DMS 273 treated with DMSO at 0.1 percent for 48 hours (cell line): ENCODE measurements around the gene DCP2.

Source experiments
- DNase-seq: peaks from one replicate; lab custom pipeline; 2025; lab: John Stamatoyannopoulos, UW

Gene DCP2

GRCh38 chr5:113022661-113023060 is 46.1 kb downstream of the DCP2 start:
- no peak for DNase-seq

DNA sequence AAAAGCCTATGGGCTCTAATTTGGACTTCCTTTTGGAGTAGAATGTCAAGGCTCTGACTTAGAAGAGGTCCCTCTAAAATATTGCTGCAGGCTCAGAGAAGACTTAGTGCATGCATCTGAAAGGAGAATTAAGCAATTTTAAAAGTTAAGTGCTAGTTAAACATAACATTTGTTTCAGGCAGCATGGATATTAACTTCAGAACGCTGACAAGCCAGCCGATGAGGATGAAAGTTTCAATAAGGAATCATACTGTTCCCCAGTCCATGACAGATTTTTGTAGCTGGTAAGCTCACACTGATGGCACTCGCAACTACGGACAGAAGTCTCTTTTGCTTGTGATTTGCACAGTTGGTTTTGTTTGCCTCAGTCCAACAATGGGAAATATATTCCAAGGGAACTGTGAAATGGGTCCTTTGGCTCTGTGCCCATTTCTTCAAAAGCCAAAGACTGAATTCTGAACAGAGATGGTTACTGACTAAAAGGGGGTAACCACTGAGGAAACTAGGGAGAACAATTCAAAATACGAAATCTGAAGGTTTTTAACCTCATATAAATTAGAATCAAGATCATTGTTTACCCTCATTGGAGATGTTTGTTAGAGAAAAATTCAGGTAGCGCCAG is 47.6 kb downstream of the DCP2 start:
- no peak for DNase-seq

- DNase-seq: no peak
These were observed 49.0 kb downstream of the DCP2 start for GRCh38 chr5:113025596-113025995.

DNA sequence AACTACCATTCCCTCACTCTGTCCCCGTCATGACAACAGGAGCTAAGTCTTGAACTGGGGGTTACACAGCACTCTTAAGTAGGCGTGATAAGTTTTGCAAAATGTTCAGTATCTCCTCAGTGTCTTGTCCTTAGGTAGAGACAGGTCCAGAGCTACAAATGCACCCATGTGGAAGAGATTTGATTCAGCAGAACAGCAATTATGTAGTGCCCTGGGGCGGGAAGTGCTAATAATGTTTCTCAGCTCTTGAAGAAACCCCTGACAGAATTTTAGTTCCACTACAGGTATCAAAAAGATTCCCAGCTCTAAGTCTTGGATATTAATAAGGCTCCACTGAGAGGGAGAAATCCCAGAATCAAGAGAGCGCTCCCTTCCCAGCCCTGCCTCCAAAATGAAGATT is 49.6 kb downstream of the DCP2 start:
- DNase-seq: no peak

DNA sequence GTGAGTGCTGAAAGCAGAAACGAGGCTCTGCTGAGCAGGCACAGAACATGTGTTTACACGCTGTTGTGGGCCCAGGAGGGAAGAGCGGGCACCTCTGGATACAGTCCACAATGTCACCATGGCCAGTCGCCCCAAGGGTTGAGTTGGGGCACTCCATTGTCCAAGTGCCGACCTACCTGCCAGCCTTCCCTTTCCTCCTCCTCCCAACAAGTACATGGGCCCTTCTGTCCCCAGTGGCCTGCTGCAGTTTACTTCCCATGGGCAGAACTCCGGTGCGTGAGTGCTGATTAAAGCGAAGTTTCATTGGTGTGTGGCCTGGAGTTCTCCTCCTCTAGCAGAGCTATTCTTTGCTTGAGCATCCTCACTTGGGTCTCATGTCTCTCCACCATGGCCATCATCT is 50.4 kb downstream of the DCP2 start:
- no peak for DNase-seq

DNA sequence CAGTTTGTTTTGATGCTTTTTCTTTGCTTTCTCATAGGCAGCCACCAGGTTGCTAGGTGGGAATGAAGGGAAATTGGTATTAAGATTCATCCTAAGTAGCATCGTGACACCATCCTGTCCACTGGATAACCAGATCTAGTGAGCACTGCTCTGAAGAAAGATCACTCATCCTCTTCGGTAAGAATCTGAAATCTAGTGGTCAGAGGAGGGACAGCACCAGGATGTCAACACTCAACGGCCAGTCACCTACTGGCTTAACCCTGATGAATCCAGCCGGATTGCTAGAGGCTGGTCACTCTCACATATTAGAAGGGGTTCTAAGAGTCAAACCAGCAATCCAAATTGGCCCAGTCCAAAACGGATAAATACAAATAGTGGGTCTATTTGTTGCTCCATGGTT is 50.8 kb downstream of the DCP2 start:
- DNase-seq: no peak

- no peak for DNase-seq
These were observed 53.0 kb downstream of the DCP2 start for GRCh38 chr5:113029614-113030013.

GRCh38 chr5:113031104-113031503 is 54.5 kb downstream of the DCP2 start:
- DNase-seq: no peak

DNA sequence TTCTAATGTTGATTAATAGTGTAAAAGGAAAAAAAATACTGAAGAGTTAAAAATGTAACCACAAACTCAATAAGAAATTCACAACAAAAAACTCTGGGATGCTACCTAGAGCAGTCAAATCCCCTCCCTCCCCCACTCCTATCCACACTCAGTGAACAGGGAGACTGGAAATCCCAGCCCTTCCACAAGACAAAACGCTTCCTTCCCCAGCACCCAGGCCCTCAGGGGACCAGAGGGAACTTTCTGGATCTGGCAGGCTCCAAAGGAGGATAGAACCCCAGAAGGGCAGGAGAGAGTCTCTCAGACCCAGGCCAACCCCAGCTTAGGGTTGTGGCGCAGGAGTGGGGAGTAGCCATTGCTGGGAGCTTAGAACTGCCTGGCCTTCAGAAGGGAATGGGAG is 55.0 kb downstream of the DCP2 start:
- DNase-seq: no peak

DNA sequence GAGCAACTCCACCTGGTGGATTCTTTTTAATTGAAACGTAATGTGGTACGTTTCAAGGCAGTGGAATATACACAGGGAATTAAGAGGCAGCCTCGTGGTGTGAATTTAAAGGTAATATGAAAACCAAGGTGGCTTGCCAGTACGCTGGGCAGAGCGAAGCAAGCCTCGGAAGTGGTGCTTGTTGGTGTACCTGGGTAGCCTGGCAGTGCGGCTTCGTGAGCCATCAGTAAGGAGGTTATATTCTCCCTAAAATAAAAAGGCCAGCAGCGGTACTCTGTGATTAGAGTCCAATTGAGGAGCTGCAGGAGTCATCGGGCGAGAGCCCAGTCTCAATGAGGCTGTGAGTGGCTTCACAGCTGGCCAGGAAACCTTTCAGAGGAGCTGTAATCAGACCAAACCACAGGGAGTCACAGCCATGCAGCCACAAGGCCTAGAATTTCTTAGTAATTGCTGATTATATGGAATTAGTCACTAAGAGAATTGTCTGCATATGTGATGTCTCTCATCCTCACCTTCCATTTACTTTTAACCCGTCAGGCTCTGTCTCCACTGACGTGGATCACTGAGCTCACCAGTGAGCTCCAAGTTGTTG is 57.7 kb downstream of the DCP2 start:
- no peak for DNase-seq

DNA sequence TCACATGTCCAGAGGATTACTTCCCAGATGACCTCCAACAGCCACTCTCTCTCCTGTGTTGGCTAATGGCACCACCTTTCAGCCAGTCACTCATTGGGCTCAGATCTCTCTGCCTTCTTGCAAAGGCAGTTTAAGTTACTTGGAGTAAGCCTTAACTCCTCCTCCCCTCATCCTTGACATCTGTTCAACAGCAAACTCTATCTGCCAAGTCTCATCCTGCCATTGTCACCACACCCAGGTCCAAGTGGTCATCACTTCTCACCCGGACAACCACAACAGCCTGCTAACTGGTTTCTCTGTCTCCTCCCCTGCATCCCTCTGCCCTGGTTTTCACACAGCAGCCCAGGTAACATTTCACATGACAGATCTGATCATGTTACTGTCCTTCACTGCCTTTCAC is 58.5 kb downstream of the DCP2 start:
- no peak for DNase-seq

- no peak for DNase-seq
These were observed 59.7 kb downstream of the DCP2 start for GRCh38 chr5:113036321-113036720.

GRCh38 chr5:113036826-113037225 is 60.2 kb downstream of the DCP2 start:
- no peak for DNase-seq

DNA sequence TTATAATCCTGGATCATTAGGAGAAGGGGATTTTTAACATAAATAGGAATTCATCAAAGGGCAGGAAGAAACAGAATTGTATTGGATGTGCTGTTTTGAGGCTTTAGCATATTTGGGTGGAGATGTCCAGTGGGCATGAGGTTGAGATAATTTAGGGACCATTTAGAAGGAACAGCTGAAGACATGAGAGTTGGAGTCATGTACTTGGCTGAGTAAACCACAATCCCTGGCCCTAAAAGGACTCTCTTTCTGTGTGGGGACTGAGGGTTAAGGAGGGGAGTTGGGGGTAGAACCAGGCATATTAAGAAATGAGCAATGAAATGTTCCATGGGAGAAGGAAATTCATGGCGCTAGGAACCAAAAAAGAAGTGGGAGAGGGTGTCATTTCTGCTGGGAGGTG is 61.5 kb downstream of the DCP2 start:
- no peak for DNase-seq

GRCh38 chr5:113038714-113039113 is 62.1 kb downstream of the DCP2 start:
- DNase-seq: peak; percentile 71

GRCh38 chr5:113039229-113039933 is 62.8 kb downstream of the DCP2 start:
- DNase-seq: peak; percentile 90

- DNase-seq: peak; percentile 93
These were observed 63.3 kb downstream of the DCP2 start for GRCh38 chr5:113039934-113040285.

GRCh38 chr5:113040672-113041260 is 64.2 kb downstream of the DCP2 start:
- no peak for DNase-seq

GRCh38 chr5:113042491-113043243 is 66.1 kb downstream of the DCP2 start:
- DNase-seq: no peak

- DNase-seq: peak; percentile 64
These were observed 66.9 kb downstream of the DCP2 start for GRCh38 chr5:113043491-113043931.

DNA sequence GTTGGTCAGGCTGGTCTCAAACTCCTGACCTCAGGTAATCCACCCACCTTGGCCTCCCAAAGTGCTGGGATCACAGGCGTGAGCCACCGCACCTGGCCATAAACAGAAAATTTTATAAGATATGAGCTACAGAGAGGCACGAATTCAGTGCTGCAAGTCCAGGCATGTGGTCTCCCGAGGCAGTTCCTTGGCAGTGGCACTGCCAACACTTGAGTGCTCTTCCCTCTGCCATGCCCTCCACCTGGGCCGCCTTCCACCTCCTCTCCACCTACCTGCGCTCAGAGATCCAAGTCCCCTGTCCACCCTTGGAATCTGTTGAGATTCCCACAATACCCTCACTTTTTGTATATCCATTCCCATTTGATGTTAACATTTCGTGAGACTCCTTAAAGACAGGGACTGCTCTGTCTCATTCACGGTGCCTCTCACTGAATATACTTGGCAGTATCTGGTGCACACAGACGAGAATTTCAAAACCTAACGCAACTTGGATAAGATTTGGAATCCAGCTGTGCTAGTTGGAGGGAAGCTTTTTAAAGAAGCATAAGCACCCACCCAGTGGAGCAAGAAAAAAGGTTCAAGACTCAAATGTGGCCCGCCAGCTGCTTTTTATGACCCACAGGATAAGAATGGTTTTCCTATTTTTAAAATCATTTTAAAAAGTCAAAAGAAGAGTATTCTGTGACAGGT is 68.3 kb downstream of the DCP2 start:
- no peak for DNase-seq

GRCh38 chr5:113047234-113047633 is 70.6 kb downstream of the DCP2 start:
- no peak for DNase-seq
